GM21576 (cell line): ENCODE results near the gene NACC1.
"Not testable (repeated sequence)": the region's sequence is repeated elsewhere in the genome, so short reads cannot be mapped to it uniquely, and the experiment has no call there.

Experiments
- ATAC-seq: cut with Tn5 transposase; IDR thresholded peaks from one replicate; pipeline ENCODE4 v1.9.1; 2021; ENCODE audit warnings: mild to moderate bottlenecking, moderate library complexity; ENCODE audit not compliant: unreplicated experiment

NACC1 gene

GRCh38 chr19:13138171-13138915 lies 20.3 kb downstream of the NACC1 start:
- ATAC-seq = no peak

- ATAC-seq = no peak
These were observed 20.8 kb downstream of the NACC1 start for GRCh38 chr19:13138916-13139198.

GRCh38 chr19:13139633-13140311 lies 21.7 kb downstream of the NACC1 start:
- no peak for ATAC-seq

- no peak for ATAC-seq
These were observed 28.9 kb downstream of the NACC1 start for GRCh38 chr19:13146763-13147563.

- not testable (repeated sequence) for ATAC-seq
These were observed 31.1 kb downstream of the NACC1 start for GRCh38 chr19:13149173-13149627.

GRCh38 chr19:13149628-13150186 lies 31.6 kb downstream of the NACC1 start:
- no peak for ATAC-seq

GRCh38 chr19:13150187-13150930 lies 32.3 kb downstream of the NACC1 start, which contains the start of the genes IER2 and STX10:
Gene IER2 (plus strand): TSS chr19:13150411. CDS start chr19:13153187, 2,776 bp downstream.
Gene STX10 (minus strand): TSS chr19:13150375. CDS start chr19:13150173, 202 bp downstream.
- peak; percentile 34 for ATAC-seq

- ATAC-seq = no peak
These were observed 33.0 kb downstream of the NACC1 start for GRCh38 chr19:13150931-13151604.

GRCh38 chr19:13151605-13152355 lies 33.7 kb downstream of the NACC1 start:
- ATAC-seq = peak; percentile 33

- ATAC-seq = peak; percentile 1
These were observed 34.4 kb downstream of the NACC1 start for GRCh38 chr19:13152356-13152973.

- ATAC-seq = peak; percentile 21
These were observed 35.0 kb downstream of the NACC1 start for GRCh38 chr19:13152974-13153568.

GRCh38 chr19:13153569-13154240 lies 35.6 kb downstream of the NACC1 start:
- ATAC-seq = no peak

- ATAC-seq = no peak
These were observed 36.2 kb downstream of the NACC1 start for GRCh38 chr19:13154241-13154778.

- no peak for ATAC-seq
These were observed 36.9 kb downstream of the NACC1 start for GRCh38 chr19:13154911-13155471.

GRCh38 chr19:13155472-13156359 lies 37.7 kb downstream of the NACC1 start:
- no peak for ATAC-seq

- no peak for ATAC-seq
These were observed 41.6 kb downstream of the NACC1 start for GRCh38 chr19:13159713-13160112.
